Muscle of back (tissue), 11 donors: ENCODE results near the gene MICAL3. TPM values are rescaled to one million over a fixed set of nuclear protein-coding genes. Genes with fewer than 3 reads are reported as not detected.
A peak's percentile ranks its signal among the peaks of the same experiment; 100 is the strongest.

Experiments used
- DNase-seq, 3 donors: peaks; one replicate each; pipeline versions ENCODE4 v3.0.0 to v3.0.0-alpha.2; 2013
- polyA plus RNA-seq, 10 donors: library from polyadenylated mRNA; unstranded; fragments of 120-200 nt; gene quantifications; one replicate each; pipeline ENCODE4 v1.2.1, GENCODE V29; 2013; ENCODE audit not compliant: insufficient read length in 10 of 10

MICAL3 gene
- polyA plus RNA-seq, 10 donors, result 24.8 to 49.3 (median 31.7) TPM

GRCh38 chr22:17973217-17973616 lies 51.1 kb downstream of the MICAL3 start:
- DNase-seq, result no peak

GRCh38 chr22:17972385-17973191 lies 51.8 kb downstream of the MICAL3 start:
- peak in 1 of 3 donors; percentile 53 for DNase-seq

GRCh38 chr22:17971711-17972110 lies 52.6 kb downstream of the MICAL3 start:
- no peak for DNase-seq

- peak in 1 of 3 donors; percentile 56 for DNase-seq
Measured at GRCh38 chr22:17970201-17970708, 54.1 kb downstream of the MICAL3 start.

GRCh38 chr22:17969701-17970113 lies 54.7 kb downstream of the MICAL3 start:
- peak in 2 of 3 donors; percentile 67 to 82 for DNase-seq

GRCh38 chr22:17968126-17968525 lies 56.2 kb downstream of the MICAL3 start:
- DNase-seq, result no peak

- no peak for DNase-seq
Measured at GRCh38 chr22:17966403-17966717, 58.0 kb downstream of the MICAL3 start.

- DNase-seq, result no peak
Measured at GRCh38 chr22:17965538-17966402, 58.6 kb downstream of the MICAL3 start.

- DNase-seq, result no peak
Measured at GRCh38 chr22:17964643-17965042, 59.7 kb downstream of the MICAL3 start.

- no peak for DNase-seq
Measured at GRCh38 chr22:17964156-17964555, 60.2 kb downstream of the MICAL3 start.

- DNase-seq, result no peak
Measured at GRCh38 chr22:17963015-17963414, 61.3 kb downstream of the MICAL3 start.

- no peak for DNase-seq
Measured at GRCh38 chr22:17962168-17962567, 62.2 kb downstream of the MICAL3 start.

- no peak for DNase-seq
Measured at GRCh38 chr22:17961446-17961729, 63.0 kb downstream of the MICAL3 start.

GRCh38 chr22:17960695-17961445 lies 63.5 kb downstream of the MICAL3 start:
- DNase-seq, result no peak

GRCh38 chr22:17960011-17960410 lies 64.3 kb downstream of the MICAL3 start:
- no peak for DNase-seq

GRCh38 chr22:17958166-17958565 lies 66.2 kb downstream of the MICAL3 start:
- DNase-seq, result no peak

- no peak for DNase-seq
Measured at GRCh38 chr22:17957693-17958092, 66.7 kb downstream of the MICAL3 start.

- DNase-seq, result no peak
Measured at GRCh38 chr22:17957204-17957603, 67.2 kb downstream of the MICAL3 start.

GRCh38 chr22:17956630-17957029 lies 67.7 kb downstream of the MICAL3 start:
- DNase-seq, result no peak

- DNase-seq, result peak in 1 of 3 donors; percentile 56
Measured at GRCh38 chr22:17955590-17956379, 68.6 kb downstream of the MICAL3 start.

- DNase-seq, result no peak
Measured at GRCh38 chr22:17954860-17955587, 69.3 kb downstream of the MICAL3 start.
